NCI-H524 treated with DMSO at 0.1 percent for 48 hours (cell line): ENCODE measurements around the gene CHD2.

Experiments used
- DNase-seq: peaks from one replicate; lab custom pipeline; 2025; lab: John Stamatoyannopoulos, UW

The CHD2 gene

DNA sequence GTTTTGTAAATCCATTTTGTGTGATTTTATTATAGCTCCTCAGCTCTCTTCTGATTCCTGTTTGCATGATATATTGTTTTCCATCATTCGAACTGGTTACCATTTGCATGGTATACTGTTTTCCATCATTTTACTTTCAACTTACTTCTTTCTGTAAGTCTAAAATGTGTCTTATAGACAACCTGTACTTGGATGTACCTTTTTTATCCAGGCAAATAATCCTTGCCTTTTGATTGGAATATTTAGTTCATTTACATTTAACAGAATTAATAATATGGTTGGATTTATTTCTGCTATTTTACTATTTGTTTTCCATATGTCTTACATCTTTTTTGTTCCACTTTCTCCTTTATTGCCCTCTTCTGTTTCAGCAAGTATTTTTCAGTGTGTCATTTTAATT is 62.8 kb downstream of the CHD2 start:
- no peak for DNase-seq

GRCh38 chr15:92963794-92964193 is 63.7 kb downstream of the CHD2 start:
- DNase-seq = no peak

DNA sequence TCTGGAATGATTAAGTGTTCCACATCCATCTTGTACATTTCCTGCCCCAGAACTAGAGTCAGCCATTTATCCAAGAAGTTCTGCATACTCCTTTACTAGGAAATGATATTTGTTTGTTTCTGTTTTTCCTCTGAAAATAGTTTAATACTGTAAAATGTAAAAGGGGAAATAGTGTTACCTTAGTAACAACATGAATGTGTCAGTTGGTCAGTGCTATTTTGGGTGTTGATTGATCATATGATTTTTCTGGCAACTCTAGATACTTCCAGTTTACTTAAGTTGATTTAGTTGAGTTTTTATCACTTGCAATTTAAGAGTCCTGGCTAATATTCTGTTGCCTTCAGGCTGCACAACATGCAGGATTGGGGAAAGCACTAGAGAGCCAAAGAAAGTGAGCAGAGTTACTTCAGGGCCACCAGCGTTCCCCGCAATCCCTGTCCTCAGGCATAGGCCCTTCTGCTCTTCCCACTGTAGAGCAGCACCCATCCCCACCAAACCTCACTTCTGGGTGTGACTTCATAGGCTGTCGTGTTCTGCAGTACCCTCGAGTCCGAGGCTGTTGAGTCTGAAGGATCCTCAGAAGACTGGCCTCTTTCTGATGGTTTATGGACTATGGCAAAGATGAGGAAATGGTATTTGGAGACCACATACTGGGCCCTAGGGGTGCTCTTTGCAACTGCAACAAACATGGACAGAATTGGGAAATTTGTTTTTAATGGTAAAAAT is 69.0 kb downstream of the CHD2 start:
- DNase-seq = no peak

DNA sequence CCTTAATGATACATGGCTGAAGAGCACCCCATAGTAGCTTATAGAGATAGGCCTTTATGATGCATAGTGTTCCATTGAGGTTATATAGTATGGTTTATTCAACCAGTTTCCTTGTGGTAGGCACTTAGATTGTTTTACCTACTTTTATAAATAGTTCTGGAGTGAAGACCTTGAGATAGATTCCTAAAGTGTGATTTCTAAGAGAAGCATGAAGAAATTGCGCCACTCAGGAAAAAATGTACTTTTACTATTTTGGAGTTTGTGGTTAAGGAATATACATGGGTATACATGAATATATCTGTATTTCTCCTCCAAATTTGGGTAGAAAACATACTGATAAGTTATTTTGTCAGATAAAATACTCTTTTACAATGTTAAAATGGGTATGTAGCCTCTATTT is 70.5 kb downstream of the CHD2 start:
- DNase-seq = no peak

GRCh38 chr15:92971081-92971480 is 71.0 kb downstream of the CHD2 start:
- no peak for DNase-seq

DNA sequence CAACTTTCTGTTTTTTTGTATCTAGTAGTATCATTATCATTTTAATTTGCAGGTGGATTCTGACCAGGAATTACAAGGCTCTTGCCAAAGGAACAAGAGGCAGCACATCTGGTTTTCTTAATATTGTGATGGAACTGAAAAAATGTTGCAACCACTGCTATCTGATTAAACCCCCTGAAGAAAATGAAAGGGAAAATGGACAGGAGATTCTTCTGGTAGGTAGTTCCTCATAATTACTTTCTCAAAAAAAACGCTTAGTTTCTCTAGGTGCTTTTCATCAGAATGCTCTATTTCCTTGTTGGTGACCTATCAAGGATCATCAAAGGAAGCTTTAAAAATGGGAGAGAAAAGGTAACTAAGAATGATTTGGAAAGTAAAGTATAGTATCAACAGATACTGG is 71.6 kb downstream of the CHD2 start:
- no peak for DNase-seq

- no peak for DNase-seq
These were observed 74.2 kb downstream of the CHD2 start for GRCh38 chr15:92974183-92974915.

DNA sequence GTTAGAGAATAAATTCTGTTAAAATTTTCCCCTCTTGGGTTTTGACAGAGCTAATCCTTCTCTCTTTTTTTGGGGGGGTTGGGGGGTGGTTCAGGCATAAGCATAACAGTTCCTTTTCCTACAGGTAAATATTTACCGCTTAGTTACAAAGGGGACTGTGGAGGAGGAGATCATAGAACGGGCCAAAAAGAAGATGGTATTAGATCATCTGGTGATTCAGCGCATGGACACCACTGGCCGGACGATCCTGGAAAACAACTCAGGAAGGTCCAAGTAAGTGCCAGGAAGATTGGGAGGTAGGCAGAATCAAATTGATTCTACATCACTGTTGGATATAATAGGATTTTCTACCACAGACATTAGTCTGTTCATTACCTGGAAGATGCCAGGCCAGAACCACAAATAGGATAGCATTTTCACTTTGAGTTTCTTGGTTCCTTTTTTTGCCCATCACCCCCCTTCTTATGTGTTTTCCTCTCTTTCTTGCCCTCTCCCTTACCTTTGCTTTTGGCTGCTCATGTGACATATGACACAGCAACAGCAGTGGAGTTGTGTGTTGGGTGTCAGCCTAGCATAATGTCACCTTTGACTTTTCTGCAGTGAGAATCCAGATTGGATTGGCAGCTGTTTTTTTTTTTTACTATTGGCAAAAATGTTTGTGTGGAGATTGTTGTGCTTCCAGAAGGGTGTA is 79.0 kb downstream of the CHD2 start:
- no peak for DNase-seq

- DNase-seq = no peak
These were observed 81.2 kb downstream of the CHD2 start for GRCh38 chr15:92981333-92981732.

DNA sequence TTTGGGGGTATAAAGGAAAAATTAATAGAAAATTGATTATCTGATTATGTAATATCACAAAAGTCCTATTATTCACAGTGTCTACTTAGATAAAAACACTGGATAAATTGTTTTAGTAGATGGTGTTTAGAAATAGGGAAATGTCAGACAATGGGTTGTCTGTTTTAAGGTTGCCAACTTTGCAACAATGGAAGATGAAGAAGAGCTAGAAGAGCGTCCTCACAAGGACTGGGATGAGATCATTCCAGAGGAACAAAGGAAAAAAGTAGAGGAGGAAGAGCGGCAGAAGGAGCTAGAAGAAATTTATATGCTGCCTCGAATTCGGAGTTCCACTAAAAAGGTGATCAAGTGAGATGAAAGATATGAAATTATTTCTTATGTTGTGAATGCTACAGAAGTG is 84.0 kb downstream of the CHD2 start:
- no peak for DNase-seq

GRCh38 chr15:92989470-92989869 is 89.3 kb downstream of the CHD2 start:
- DNase-seq = no peak

- DNase-seq = no peak
These were observed 89.9 kb downstream of the CHD2 start for GRCh38 chr15:92990031-92990430.

DNA sequence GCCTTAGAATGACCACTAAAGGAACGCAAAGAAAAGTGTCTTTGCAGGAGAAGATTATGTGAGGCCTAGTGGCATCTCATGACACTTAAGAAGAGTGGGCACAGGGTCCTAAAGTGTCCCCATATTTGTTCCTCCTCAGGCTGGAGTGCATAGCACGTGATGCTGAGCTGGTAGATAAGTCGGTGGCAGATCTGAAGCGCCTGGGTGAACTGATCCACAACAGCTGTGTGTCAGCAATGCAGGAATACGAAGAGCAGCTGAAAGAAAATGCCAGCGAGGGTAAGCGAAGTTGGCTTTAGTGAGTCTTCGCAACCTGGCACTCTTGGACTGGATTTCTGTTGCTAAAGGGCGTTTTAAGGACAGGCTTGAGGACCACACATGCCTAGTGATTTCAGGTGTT is 92.6 kb downstream of the CHD2 start:
- no peak for DNase-seq

- no peak for DNase-seq
These were observed 97.7 kb downstream of the CHD2 start for GRCh38 chr15:92997821-92998220.

DNA sequence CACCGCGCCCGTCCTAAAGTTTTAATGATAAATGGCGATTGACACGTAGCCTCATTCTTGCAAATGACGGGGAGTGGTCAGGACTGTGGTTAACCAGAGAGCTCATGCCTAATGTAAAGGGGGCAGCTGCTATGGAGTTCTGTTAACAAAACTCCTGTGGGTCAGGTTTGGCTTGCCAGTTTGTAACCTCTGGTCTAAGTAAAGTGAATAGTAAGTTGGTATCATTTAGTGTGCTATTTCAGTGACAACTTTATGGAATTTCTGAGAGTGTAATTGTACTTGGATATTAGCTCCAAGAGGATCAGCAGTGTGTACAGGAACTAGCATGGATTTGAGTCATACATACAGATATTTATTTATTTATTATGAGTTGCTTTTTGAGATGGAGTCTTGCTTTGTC is 101.0 kb downstream of the CHD2 start:
- DNase-seq = no peak

DNA sequence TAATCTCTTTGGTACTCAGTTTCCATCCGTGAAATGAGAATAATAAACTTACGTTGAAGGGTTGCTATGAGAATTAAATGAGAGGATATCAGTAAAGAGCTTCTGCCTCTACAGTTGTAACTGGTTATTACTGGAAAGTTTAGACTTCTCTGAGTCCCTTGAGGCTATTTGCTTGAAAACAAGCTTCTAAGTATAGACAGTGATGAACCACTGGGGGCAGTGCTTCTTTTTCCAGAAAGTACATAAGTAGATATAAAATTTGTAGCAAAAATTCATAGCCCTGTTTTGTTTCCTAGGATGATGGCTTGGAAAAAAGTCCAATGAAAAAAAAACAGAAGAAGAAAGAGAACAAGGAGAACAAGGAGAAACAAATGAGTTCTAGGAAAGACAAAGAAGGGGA is 101.8 kb downstream of the CHD2 start:
- DNase-seq = no peak

DNA sequence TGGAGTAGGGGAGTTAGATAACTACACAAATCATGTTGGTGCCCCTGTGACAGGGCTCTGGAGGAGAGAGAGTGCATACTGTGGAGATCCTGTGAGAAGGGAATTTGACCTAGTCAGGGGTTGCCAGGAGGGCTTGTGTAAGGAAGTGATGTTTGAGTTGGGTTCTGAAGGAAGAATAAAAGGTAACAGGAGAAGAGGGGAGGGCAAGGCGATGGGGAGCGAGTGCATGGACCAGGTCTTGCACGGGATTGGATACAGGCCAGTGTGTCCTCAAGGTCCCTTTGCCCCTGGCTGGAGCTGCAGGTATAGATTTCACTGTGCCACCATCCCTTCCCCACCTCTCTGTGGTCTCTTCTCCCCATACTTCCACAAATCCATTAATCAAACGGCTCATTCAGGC is 105.0 kb downstream of the CHD2 start:
- no peak for DNase-seq

DNA sequence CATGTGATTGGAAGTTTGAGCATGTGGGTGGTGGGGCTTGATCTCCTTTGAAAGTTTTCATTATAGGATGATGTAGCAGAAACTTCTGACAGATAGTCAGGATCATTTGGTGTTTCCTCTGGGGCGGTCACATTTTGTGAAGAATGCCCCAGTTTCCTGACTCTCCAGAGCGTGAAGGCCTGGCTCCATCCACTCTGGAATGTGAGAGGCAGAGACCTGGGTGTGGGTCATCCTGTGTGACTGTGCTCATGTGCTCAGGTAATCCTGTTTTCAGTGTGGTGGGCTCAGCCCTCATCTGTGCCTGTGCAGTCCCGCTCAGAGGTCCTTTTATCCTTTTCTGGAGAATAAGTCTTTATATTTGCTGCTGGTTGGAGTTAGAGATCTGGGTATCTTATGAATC is 107.9 kb downstream of the CHD2 start:
- DNase-seq = no peak

DNA sequence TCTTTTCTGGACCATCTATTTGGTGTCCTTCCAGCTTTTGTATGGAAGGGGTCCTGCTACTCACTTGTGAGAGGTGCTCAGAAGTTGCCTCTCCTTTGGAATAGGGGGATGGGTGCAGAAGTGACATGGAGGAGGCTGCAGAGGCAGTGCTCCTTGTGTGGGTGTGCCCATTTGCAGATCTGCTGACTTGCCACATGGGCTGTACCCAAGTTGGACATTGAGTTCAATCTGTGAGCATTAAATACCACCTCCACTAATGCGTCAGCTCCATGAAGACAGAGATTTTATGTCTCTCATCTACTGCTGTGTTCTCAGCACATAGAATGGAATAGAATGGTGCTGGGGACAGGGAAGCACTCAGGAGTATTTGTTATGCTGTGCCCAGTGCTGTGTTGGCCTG is 112.7 kb downstream of the CHD2 start:
- DNase-seq = no peak

- DNase-seq = no peak
These were observed 117.4 kb downstream of the CHD2 start for GRCh38 chr15:93017526-93017925.

- no peak for DNase-seq
These were observed 118.5 kb downstream of the CHD2 start for GRCh38 chr15:93018574-93018973.

- no peak for DNase-seq
These were observed 119.0 kb downstream of the CHD2 start for GRCh38 chr15:93019090-93019489.

DNA sequence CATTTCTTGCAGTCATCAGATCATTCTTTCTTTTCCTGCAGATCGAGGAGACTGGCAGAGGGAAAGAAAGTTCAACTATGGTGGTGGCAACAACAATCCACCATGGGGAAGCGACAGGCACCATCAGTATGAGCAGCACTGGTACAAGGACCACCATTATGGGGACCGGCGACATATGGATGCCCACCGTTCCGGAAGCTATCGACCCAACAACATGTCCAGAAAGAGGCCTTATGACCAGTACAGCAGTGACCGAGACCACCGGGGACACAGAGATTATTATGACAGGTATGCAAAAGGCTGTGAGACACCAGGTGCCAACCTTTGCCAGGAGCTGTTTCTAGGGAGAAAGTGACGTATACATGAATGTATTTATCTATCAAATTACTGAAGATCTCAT is 119.8 kb downstream of the CHD2 start:
- no peak for DNase-seq
